ENCODE measurements around the gene TAS2R38.

Gene TAS2R38

DNA sequence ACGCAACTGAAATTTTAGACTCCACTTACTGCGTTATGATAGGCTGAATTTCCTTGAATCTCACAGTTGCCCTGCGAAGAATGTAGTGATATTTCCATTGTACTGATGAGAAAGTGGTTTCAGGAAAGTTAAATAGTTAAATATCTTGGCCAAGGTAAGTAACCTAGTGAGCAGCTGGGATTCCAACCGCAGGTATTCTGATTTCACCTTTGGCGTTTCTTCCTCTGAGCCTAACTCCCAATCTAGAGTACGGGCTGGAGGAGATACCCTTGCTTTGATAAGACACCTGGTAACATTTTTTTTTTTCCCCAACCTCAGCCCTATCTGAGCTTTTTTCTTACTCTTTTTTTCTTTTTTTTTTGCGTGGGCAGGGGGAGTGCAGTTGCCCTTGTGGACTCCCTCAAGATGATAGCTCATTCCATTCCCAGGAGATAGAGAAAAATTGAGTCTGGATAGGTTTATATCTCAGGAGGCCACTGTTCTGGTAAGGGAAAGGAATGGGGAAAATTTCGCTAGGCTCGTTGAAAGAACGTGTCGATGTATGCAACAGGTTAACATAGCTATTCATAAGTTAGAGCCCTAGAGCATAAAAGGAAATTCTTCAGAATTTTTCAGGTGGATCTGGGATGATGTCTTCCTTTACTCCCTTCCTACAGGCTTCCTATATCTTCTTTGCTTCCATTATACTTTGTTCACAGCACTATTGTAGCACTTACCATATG is 3.1 kb upstream of the TAS2R38 start:
- TF ChIP-seq, protein P1, sequence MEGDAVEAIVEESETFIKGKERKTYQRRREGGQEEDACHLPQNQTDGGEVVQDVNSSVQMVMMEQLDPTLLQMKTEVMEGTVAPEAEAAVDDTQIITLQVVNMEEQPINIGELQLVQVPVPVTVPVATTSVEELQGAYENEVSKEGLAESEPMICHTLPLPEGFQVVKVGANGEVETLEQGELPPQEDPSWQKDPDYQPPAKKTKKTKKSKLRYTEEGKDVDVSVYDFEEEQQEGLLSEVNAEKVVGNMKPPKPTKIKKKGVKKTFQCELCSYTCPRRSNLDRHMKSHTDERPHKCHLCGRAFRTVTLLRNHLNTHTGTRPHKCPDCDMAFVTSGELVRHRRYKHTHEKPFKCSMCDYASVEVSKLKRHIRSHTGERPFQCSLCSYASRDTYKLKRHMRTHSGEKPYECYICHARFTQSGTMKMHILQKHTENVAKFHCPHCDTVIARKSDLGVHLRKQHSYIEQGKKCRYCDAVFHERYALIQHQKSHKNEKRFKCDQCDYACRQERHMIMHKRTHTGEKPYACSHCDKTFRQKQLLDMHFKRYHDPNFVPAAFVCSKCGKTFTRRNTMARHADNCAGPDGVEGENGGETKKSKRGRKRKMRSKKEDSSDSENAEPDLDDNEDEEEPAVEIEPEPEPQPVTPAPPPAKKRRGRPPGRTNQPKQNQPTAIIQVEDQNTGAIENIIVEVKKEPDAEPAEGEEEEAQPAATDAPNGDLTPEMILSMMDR (IDR thresholded peaks at IDR 0.05), result no peak
- Histone ChIP-seq H3K4me3 (ENCODE audit: low read depth, low read length) (peak overlapping the region; percentile 47), H2AFZ (peak overlapping the region; percentile 88), H3K36me3 (ENCODE audit: control insufficient read depth, insufficient read depth, low read length) (no peaks in the 10 kb centered on the region), H3K79me2 (no peaks in the 10 kb centered on the region), H3K4me1 (no peaks in the 10 kb centered on the region), H3K27me3 (ENCODE audit: control insufficient read depth, insufficient read depth, low read length) (no peaks in the 10 kb centered on the region), H3K9ac (no peak overlapping the region), H3K4me2 (ENCODE audit: low read length) (peak overlapping the region; percentile 88), H3K27ac (no peak overlapping the region), H3K9me3 (ENCODE audit: control insufficient read depth, low read length) (no peaks in the 10 kb centered on the region)

GRCh38 chr7:141975806-141976523 is 2.4 kb upstream of the TAS2R38 start:
- Histone ChIP-seq H3K27me3 (ENCODE audit: control insufficient read depth, insufficient read depth, low read length) (no peaks in the 10 kb centered on the region), H3K9me3 (ENCODE audit: control insufficient read depth, low read length) (no peaks in the 10 kb centered on the region), H3K4me2 (ENCODE audit: low read length) (peak overlapping the region; percentile 88), H3K9ac (no peak overlapping the region), H3K36me3 (ENCODE audit: control insufficient read depth, insufficient read depth, low read length) (no peaks in the 10 kb centered on the region), H3K4me1 (no peaks in the 10 kb centered on the region), H3K4me3 (ENCODE audit: low read depth, low read length) (peak overlapping the region; percentile 47), H2AFZ (peak overlapping the region; percentile 88), H3K27ac (no peak overlapping the region), H3K79me2 (no peaks in the 10 kb centered on the region)
- TF ChIP-seq, protein P1 (IDR thresholded peaks at IDR 0.05), result peak; percentile 97

DNA sequence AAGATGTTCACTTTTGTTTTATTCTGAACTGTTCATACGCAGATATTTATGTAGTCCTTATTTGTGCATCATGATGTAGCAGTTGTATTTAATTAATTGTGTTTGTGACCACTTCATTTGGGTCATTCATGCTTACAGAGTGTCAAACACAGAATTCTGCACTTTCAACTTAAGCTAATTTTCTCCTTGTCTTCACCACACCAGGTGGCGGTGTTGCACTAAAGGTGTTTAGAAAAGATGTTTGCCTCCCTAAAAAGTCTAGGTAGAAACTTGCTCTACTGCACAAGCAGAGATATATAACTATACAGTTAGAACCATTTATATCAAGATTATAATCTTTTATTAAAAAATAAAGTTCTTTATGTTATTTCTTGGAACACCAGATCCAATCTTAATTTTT is 1.3 kb upstream of the TAS2R38 start:
- H3K4me3 ChIP-seq (ENCODE audit: low read depth, low read length), result no peak overlapping the region
- no peaks in the 10 kb centered on the region for H3K27me3 ChIP-seq (ENCODE audit: control insufficient read depth, insufficient read depth, low read length)
- H3K9ac ChIP-seq, result no peak overlapping the region
- no peaks in the 10 kb centered on the region for H3K36me3 ChIP-seq (ENCODE audit: control insufficient read depth, insufficient read depth, low read length)
- no peaks in the 10 kb centered on the region for H3K79me2 ChIP-seq
- H3K9me3 ChIP-seq (ENCODE audit: control insufficient read depth, low read length), result no peaks in the 10 kb centered on the region
- H2AFZ ChIP-seq, result no peak overlapping the region
- no peaks in the 10 kb centered on the region for H3K4me1 ChIP-seq
- no peak overlapping the region for H3K27ac ChIP-seq
- TF ChIP-seq, protein P1 (IDR thresholded peaks at IDR 0.05), result no peak
- no peak overlapping the region for H3K4me2 ChIP-seq (ENCODE audit: low read length)

DNA sequence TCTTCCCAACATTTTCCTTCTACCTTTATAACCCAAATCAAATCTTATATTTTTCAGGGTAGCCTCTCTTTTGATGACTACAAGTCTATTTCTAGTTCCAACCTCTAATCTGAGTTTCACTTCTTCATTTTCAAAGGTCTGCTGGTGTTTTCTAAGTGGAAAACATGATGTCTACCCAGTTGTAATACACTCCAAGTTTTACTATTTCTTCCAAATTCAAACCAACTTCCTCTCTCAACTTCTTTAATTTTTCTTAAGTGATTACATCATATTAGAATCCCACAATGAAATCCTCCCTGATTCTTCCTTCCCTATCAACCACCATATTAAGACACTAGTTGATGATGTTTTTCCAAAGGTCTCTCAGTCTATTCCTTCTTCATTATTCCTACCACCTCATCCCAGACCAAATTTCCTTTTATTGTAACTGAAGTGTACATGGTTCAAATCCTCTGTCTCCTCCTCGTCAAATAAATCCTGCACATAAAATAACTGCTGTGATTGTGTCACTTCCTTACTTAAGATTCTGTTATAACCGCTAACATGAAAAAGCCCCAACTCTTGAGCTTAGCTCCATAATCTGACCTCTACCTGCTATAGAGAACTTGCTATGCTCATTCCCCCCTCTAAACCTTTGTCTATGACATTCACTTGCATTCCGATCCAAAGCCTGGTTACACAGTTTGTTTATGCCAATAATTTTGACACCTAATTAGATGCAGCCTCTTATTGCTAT is 12.7 kb downstream of the TAS2R38 start:
- H3K9ac ChIP-seq, result no peak overlapping the region
- no peak overlapping the region for H3K27ac ChIP-seq
- no peaks in the 10 kb centered on the region for H3K27me3 ChIP-seq (ENCODE audit: control insufficient read depth, insufficient read depth, low read length)
- no peaks in the 10 kb centered on the region for H3K9me3 ChIP-seq (ENCODE audit: control insufficient read depth, low read length)
- H3K36me3 ChIP-seq (ENCODE audit: control insufficient read depth, insufficient read depth, low read length), result no peaks in the 10 kb centered on the region
- H3K79me2 ChIP-seq, result no peaks in the 10 kb centered on the region
- H2AFZ ChIP-seq, result no peak overlapping the region
- no peak overlapping the region for H3K4me2 ChIP-seq (ENCODE audit: low read length)
- TF ChIP-seq, protein P1 (IDR thresholded peaks at IDR 0.05), result no peak
- H3K4me1 ChIP-seq, result no peaks in the 10 kb centered on the region
- no peak overlapping the region for H3K4me3 ChIP-seq (ENCODE audit: low read depth, low read length)
